Measurements from ENCODE around the gene CYP27C1.

- TF ChIP-seq CTCF (IDR thresholded peaks at IDR 0.05; ENCODE audit: poor library complexity, severe bottlenecking) (no peak), RAD21 (conservative IDR thresholded peaks at IDR 0.05) (no peak), POLR2AphosphoS5 (IDR thresholded peaks at IDR 0.05) (no peak), EZH2 (IDR thresholded peaks at IDR 0.05; ENCODE audit: borderline replicate concordance, insufficient read depth, low read length, poor library complexity, severe bottlenecking) (no peak), TAF1 (IDR thresholded peaks at IDR 0.05; ENCODE audit: low read depth) (no peak), EP300 (conservative IDR thresholded peaks at IDR 0.05; ENCODE audit: poor library complexity, severe bottlenecking) (no peak), MXI1 (conservative IDR thresholded peaks at IDR 0.05; ENCODE audit: poor library complexity, severe bottlenecking) (no peak)
Measured at GRCh38 chr2:127181851-127182250, 38.2 kb downstream of the CYP27C1 start.

Measured in neural cell (in vitro differentiated cells).